Measurements from ENCODE around the gene GABRP. TPM values are rescaled to one million over a fixed set of nuclear protein-coding genes. Genes with fewer than 3 reads are reported as not detected.

Gene GABRP
- total RNA-seq, 1 experiment from 2014 or later = 1.5 TPM

GRCh38 chr5:170757669-170758068, 25.9 kb upstream of the GABRP start:
- Histone ChIP-seq H2BK15ac (ENCODE audit: low read depth, low read length) (no peak overlapping the region), H3T11ph (ENCODE audit: low read length) (no peak overlapping the region), H3K4me1 (ENCODE audit: insufficient read depth, low read length) (peaks cover 9% of the 10 kb centered on the region), H3K4me2 (ENCODE audit: insufficient read depth, insufficient read length, low read length) (no peak overlapping the region), H3K79me2 (ENCODE audit: insufficient read depth, low read length) (no peaks in the 10 kb centered on the region), H2BK5ac (ENCODE audit: insufficient read length, low read length) (no peak overlapping the region), H3K18ac (ENCODE audit: insufficient read length, low read depth, low read length) (no peak overlapping the region), H2AFZ (ENCODE audit: low read length) (no peak overlapping the region), H3K14ac (ENCODE audit: insufficient read depth, low read length) (no peak overlapping the region), H2AK5ac (ENCODE audit: insufficient read length, low read length) (no peak overlapping the region), H3K27ac (ENCODE audit: insufficient read length, low read depth, low read length) (no peak overlapping the region), H3K79me1 (ENCODE audit: insufficient read depth, low read depth, low read length, poor library complexity, severe bottlenecking) (no peaks in the 10 kb centered on the region), H3K23me2 (ENCODE audit: insufficient read length, low read depth, low read length, poor library complexity, severe bottlenecking) (no peaks in the 10 kb centered on the region), H3K23ac (ENCODE audit: insufficient read length, low read depth, low read length) (no peak overlapping the region), H2BK20ac (ENCODE audit: low read depth, low read length, poor library complexity, severe bottlenecking) (no peak overlapping the region), H3K56ac (ENCODE audit: insufficient read length, low read depth, low read length) (no peak overlapping the region), H4K91ac (ENCODE audit: insufficient read length, low read depth, low read length) (no peak overlapping the region), H2BK120ac (ENCODE audit: low read depth, low read length, poor library complexity, severe bottlenecking) (no peak overlapping the region), H4K5ac (ENCODE audit: insufficient read length, low read depth, low read length) (no peak overlapping the region), H3K9me3 (ENCODE audit: control insufficient read depth, low read depth, low read length) (no peaks in the 10 kb centered on the region), H4K20me1 (ENCODE audit: control insufficient read depth, insufficient read depth, insufficient read length) (no peaks in the 10 kb centered on the region), H3K27me3 (ENCODE audit: insufficient read depth, low read length) (no peaks in the 10 kb centered on the region), H3K9ac (ENCODE audit: extremely low read depth, insufficient read length, low read length) (no peak overlapping the region), H4K8ac (replicated peaks; ENCODE audit: insufficient read length, low read depth, low read length) (no peak overlapping the region), H2BK12ac (ENCODE audit: insufficient read length, low read depth, low read length) (no peak overlapping the region), H3K4ac (ENCODE audit: low read depth, low read length) (no peak overlapping the region)
- no peak for TF ChIP-seq CTCF (conservative IDR thresholded peaks at IDR 0.05)
- Mint-ChIP-seq H3K36me3 (ENCODE audit: insufficient read depth in 1 of 3, low read depth in 3 of 3) (peaks cover 0 to 7% (median 3%) of the 10 kb centered on the region in 3 experiments; a peak in 5 of 7 replicates), H3K27me3 (ENCODE audit: low read depth) (no peaks in the 10 kb centered on the region), H3K9me3 (peaks cover 2 to 4% of the 10 kb centered on the region in 2 experiments; a peak in 4 of 5 replicates), H3K27ac (no peak overlapping the region), H3K4me3 (no peak overlapping the region), H3K4me1 (peaks cover 23 to 29% of the 10 kb centered on the region in 2 experiments)
- no peak for DNase-seq
- no CpG with 5 or more reads among the region's 2 CpGs for WGBS (ENCODE audit: extremely low coverage, insufficient read length, low lambda C conversion rate)
